Myocyte (in vitro differentiated cells): ENCODE measurements around the gene RAET1G. TPM values are rescaled to one million over a fixed set of nuclear protein-coding genes. Genes with fewer than 3 reads are reported as not detected.
"Not testable (repeated sequence)": the region's sequence is repeated elsewhere in the genome, so short reads cannot be mapped to it uniquely, and the experiment has no call there.

ENCODE experiments used
- DNase-seq: peaks from one replicate; pipeline ENCODE4 v3.0.0-alpha.2; 2012; ENCODE audit warnings: low read depth
- polyA plus RNA-seq: library from polyadenylated mRNA; unstranded; fragments of >200 nt; gene quantifications from one replicate; pipeline ENCODE4 v1.2.1, GENCODE V29; 2012; ENCODE audit warnings: missing spikeins
- total RNA-seq: library from RNA; depleted of rRNA; stranded (reverse); fragments of >200 nt; gene quantifications from 2 replicates; pipeline ENCODE4 v1.2.3, GENCODE V29; 2014

The RAET1G gene
- not detected in 2 replicates for total RNA-seq
- polyA plus RNA-seq: 0.88 TPM

- peak; percentile 90 for DNase-seq
Measured at GRCh38 chr6:149922642-149923326, at the start of gene RAET1G. RAET1G (minus strand) TSS chr6:149923121; CDS start chr6:149923010, 111 bp downstream.

GRCh38 chr6:149969635-149970034, 46.7 kb upstream of the RAET1G start:
- DNase-seq: no peak

- not testable (repeated sequence) for DNase-seq
Measured at GRCh38 chr6:149968909-149969308, 46.0 kb upstream of the RAET1G start.

GRCh38 chr6:149967999-149968398, 45.1 kb upstream of the RAET1G start:
- not testable (repeated sequence) for DNase-seq

- no peak for DNase-seq
Measured at GRCh38 chr6:149967591-149967990, 44.7 kb upstream of the RAET1G start.

- DNase-seq: not testable (repeated sequence)
Measured at GRCh38 chr6:149966319-149966718, 43.4 kb upstream of the RAET1G start.

GRCh38 chr6:149965194-149966020, 42.5 kb upstream of the RAET1G start:
- no peak for DNase-seq

GRCh38 chr6:149964308-149965193, 41.6 kb upstream of the RAET1G start:
- DNase-seq: no peak

- DNase-seq: peak; percentile 86
Measured at GRCh38 chr6:149963462-149964307, 40.8 kb upstream of the RAET1G start, which contains the start of gene ULBP1. ULBP1 (plus strand) TSS chr6:149963943; CDS start chr6:149964050, 107 bp downstream.

GRCh38 chr6:149963212-149963461, 40.2 kb upstream of the RAET1G start:
- DNase-seq: peak; percentile 60

- no peak for DNase-seq
Measured at GRCh38 chr6:149962461-149963211, 39.7 kb upstream of the RAET1G start.

- no peak for DNase-seq
Measured at GRCh38 chr6:149961728-149962425, 39.0 kb upstream of the RAET1G start.

- DNase-seq: no peak
Measured at GRCh38 chr6:149960488-149960887, 37.6 kb upstream of the RAET1G start.

GRCh38 chr6:149959806-149960205, 36.9 kb upstream of the RAET1G start:
- not testable (repeated sequence) for DNase-seq

GRCh38 chr6:149958124-149958523, 35.2 kb upstream of the RAET1G start:
- DNase-seq: not testable (repeated sequence)

GRCh38 chr6:149955654-149956317, 32.9 kb upstream of the RAET1G start:
- not testable (repeated sequence) for DNase-seq

- not testable (repeated sequence) for DNase-seq
Measured at GRCh38 chr6:149954984-149955653, 32.2 kb upstream of the RAET1G start.
